HCT116 (cell line): ENCODE results near the gene CNN1. TPM values are rescaled to one million over a fixed set of nuclear protein-coding genes. Genes with fewer than 3 reads are reported as not detected.

Source experiments
- ATAC-seq: fragments of 200-7000 bp; cut with Tn5 transposase; 2 replicates; pipeline ENCODE4 v1.9.1; 2020; ENCODE audit warnings: mild to moderate bottlenecking, moderate library complexity
- BruUV-seq: library from RNA; stranded (reverse); fragments of 400-500 nt; replicated peaks from 2 replicates; lab custom pipeline; 2021; lab: Mats Ljungman, UMichigan
- CTCF ChIA-PET: fragments of 300-600 bp; sonication (Branson Sonifier 250); formaldehyde crosslinking; loops from one replicate; lab custom pipeline; 2021; ENCODE audit warnings: antibody characterized with exemption; lab: Charles Lee
- POLR2A ChIA-PET: fragments of 300-600, 350-600 bp; sonication (Branson Sonifier 250); formaldehyde crosslinking; loops from one replicate; lab custom pipeline; 2021; ENCODE audit warnings: antibody characterized with exemption; lab: Charles Lee
- RAD21 ChIA-PET, 2 experiments: fragments of 300-600 bp; sonication (Branson Sonifier 250); formaldehyde crosslinking; loops; one replicate each; lab custom pipeline; 2023; ENCODE audit warnings: low total read pairs in 2 of 2; ENCODE audit not compliant: uncharacterized antibody in 2 of 2, unreplicated experiment in 2 of 2, low non-redundant PET in 1 of 2; lab: Charles Lee
- DNase-seq: peaks from one replicate; pipeline ENCODE4 v3.0.0-alpha.2; 2010; ENCODE audit warnings: low read depth, low spot score
- H2AFZ ChIP-seq: fragments of 200-600 bp; shearing (Covaris generic), sonication (generic); 2 replicates; pipeline ENCODE4 v1.6.1; 2017; ENCODE audit warnings: low read depth, mixed run types, mixed read lengths, antibody characterized with exemption, low read length; ENCODE audit not compliant: poor library complexity, severe bottlenecking
- H3K27ac ChIP-seq: 2 replicates; pipeline ENCODE4 v1.5.1; 2012; ENCODE audit warnings: low read depth, low read length
- H3K27me3 ChIP-seq: fragments of 200-600 bp; sonication (generic); 2 replicates; pipeline ENCODE4 v1.6.1; 2016; ENCODE audit warnings: mixed run types, low read length, mixed read lengths; ENCODE audit not compliant: insufficient read depth
- H3K36me3 ChIP-seq, 2 experiments: fragments of 200-500 bp in 1 of 2; fragments of 200-600 bp in 1 of 2; sonication (Bioruptor generic) in 1 of 2; sonication (generic) in 1 of 2; 2 replicates each; pipeline versions ENCODE4 v1.5.1 to v1.6.1; 2014 to 2016; ENCODE audit warnings: low read length in 2 of 2, inconsistent platforms in 1 of 2, mixed read lengths in 1 of 2, mixed run types in 1 of 2; ENCODE audit not compliant: insufficient read depth in 2 of 2, control insufficient read depth in 1 of 2
- H3K4me1 ChIP-seq, 2 experiments: fragments of 200-600 bp in 1 of 2; sonication (generic) in 1 of 2; 2 replicates each; pipeline versions ENCODE4 v1.5.1 to v1.6.1; 2012 to 2017; ENCODE audit warnings: low read length in 2 of 2, inconsistent platforms in 1 of 2, mild to moderate bottlenecking in 1 of 2, mixed read lengths in 1 of 2, mixed run types in 1 of 2, moderate library complexity in 1 of 2; ENCODE audit not compliant: insufficient read depth in 2 of 2, control insufficient read depth in 1 of 2
- H3K4me2 ChIP-seq: fragments of 200-600 bp; sonication (generic); 2 replicates; pipeline ENCODE4 v1.6.1; 2017; ENCODE audit warnings: mixed run types, low read length, mixed read lengths
- H3K4me3 ChIP-seq, 2 experiments: fragments of 200-600 bp in 1 of 2; sonication (generic) in 1 of 2; replicated peaks in 1 of 2; 2 replicates each; pipeline ENCODE4 v1.5.1; 2011 to 2016; ENCODE audit warnings: low read length in 2 of 2, control low read depth in 1 of 2, low read depth in 1 of 2, mild to moderate bottlenecking in 1 of 2, mixed read lengths in 1 of 2, mixed run types in 1 of 2
- H3K79me2 ChIP-seq: fragments of 200-600 bp; sonication (generic); 2 replicates; pipeline ENCODE4 v1.6.1; 2017; ENCODE audit warnings: mild to moderate bottlenecking, mixed run types, low read length, moderate library complexity, mixed read lengths; ENCODE audit not compliant: insufficient read depth
- H3K9ac ChIP-seq: fragments of 200-600 bp; sonication (generic); 2 replicates; pipeline ENCODE4 v1.6.1; 2016; ENCODE audit warnings: low read length, mixed read lengths
- H3K9me2 ChIP-seq: fragments of 200-600 bp; sonication (generic), shearing (Covaris generic); 2 replicates; pipeline ENCODE4 v1.6.1; 2017; ENCODE audit warnings: mixed run types, mild to moderate bottlenecking, moderate library complexity; ENCODE audit not compliant: insufficient read depth
- H3K9me3 ChIP-seq, 2 experiments: fragments of 200-500 bp in 1 of 2; fragments of 200-600 bp in 1 of 2; sonication (Bioruptor generic) in 1 of 2; sonication (generic) in 1 of 2; 2 replicates each; pipeline ENCODE4 v1.6.1; 2014 to 2017; ENCODE audit warnings: low read length in 2 of 2, mixed read lengths in 2 of 2, inconsistent platforms in 1 of 2, low read depth in 1 of 2, mild to moderate bottlenecking in 1 of 2, mixed run types in 1 of 2, moderate library complexity in 1 of 2; ENCODE audit not compliant: control insufficient read depth in 1 of 2, insufficient read depth in 1 of 2
- H4K20me1 ChIP-seq: fragments of 200-600 bp; sonication (generic), shearing (Covaris generic); 2 replicates; pipeline ENCODE4 v1.6.1; 2017; ENCODE audit warnings: mixed run types, mild to moderate bottlenecking, moderate library complexity; ENCODE audit not compliant: insufficient read depth
- CBX3 ChIP-seq: IDR thresholded peaks from 2 replicates; pipeline ENCODE4 v1.6.1; 2012; ENCODE audit warnings: low read depth
- CEBPB ChIP-seq: IDR thresholded peaks from 2 replicates; pipeline ENCODE4 v1.6.1; 2012; ENCODE audit warnings: low read depth
- EGR1 ChIP-seq: IDR thresholded peaks from 2 replicates; pipeline ENCODE4 v1.6.1; 2012; ENCODE audit warnings: low read depth
- ELF1 ChIP-seq: IDR thresholded peaks from 2 replicates; pipeline ENCODE4 v1.6.1; 2012; ENCODE audit warnings: low read depth, borderline replicate concordance
- EZH2phosphoT487 ChIP-seq: fragments of 200-600 bp; IDR thresholded peaks from 2 replicates; pipeline ENCODE4 v1.6.1; 2018; ENCODE audit warnings: antibody characterized with exemption, borderline replicate concordance
- FOSL1 ChIP-seq: IDR thresholded peaks from 2 replicates; pipeline ENCODE4 v1.6.1; 2012; ENCODE audit warnings: low read depth
- POLR2A ChIP-seq: IDR thresholded peaks from 2 replicates; pipeline ENCODE4 v1.7.0; 2011; ENCODE audit warnings: borderline replicate concordance; ENCODE audit not compliant: insufficient read depth, insufficient read length; ENCODE audit errors: extremely low read depth
- POLR2AphosphoS5 ChIP-seq: IDR thresholded peaks from 2 replicates; pipeline ENCODE4 v1.6.1; 2011; ENCODE audit warnings: mild to moderate bottlenecking, low read depth, low read length, moderate library complexity
- SIN3A ChIP-seq: IDR thresholded peaks from 2 replicates; pipeline ENCODE4 v1.6.1; 2012; ENCODE audit warnings: low read depth
- SP1 ChIP-seq: IDR thresholded peaks from 2 replicates; pipeline ENCODE4 v1.6.1; 2012; ENCODE audit warnings: low read depth
- SRF ChIP-seq: IDR thresholded peaks from 2 replicates; pipeline ENCODE4 v1.6.1; 2012; ENCODE audit warnings: low read depth
- YY1 ChIP-seq: IDR thresholded peaks from 2 replicates; pipeline ENCODE4 v1.6.1; 2011; ENCODE audit warnings: low read length, low read depth, moderate library complexity, mild to moderate bottlenecking; ENCODE audit not compliant: insufficient replicate concordance; ENCODE audit errors: extremely low read depth
- ZFX ChIP-seq: fragments of 450-650 bp; IDR thresholded peaks from 2 replicates; pipeline ENCODE4 v1.6.1; 2017
- ZNF274 ChIP-seq: fragments of 200-500 bp; sonication (Bioruptor generic); IDR thresholded peaks from 2 replicates; pipeline ENCODE4 v1.6.1; 2014; ENCODE audit warnings: mild to moderate bottlenecking, low read depth, low read length, inconsistent platforms
- intact Hi-C: fragments of 100-400 bp; cut with micrococcal nuclease; formaldehyde crosslinking; loops from 2 replicates; pipeline ENCODE4 v1.10.0; 2022
- total RNA-seq: library from RNA; stranded (reverse); gene quantifications from one replicate; pipeline ENCODE4 v1.2.1, GENCODE V29; 2021; ENCODE audit not compliant: unreplicated experiment
- TF ChIP-seq, protein P1 (sequence below), 3 experiments: fragments of 200-600 bp in 1 of 3; sonication (generic) in 1 of 3; IDR thresholded peaks in 2 of 3; conservative IDR thresholded peaks in 1 of 3; 2 replicates each; pipeline ENCODE4 v1.5.1; 2012 to 2017; ENCODE audit warnings: low read depth in 2 of 3, low read length in 2 of 3, antibody characterized with exemption in 1 of 3, borderline replicate concordance in 1 of 3, control low read depth in 1 of 3, mild to moderate bottlenecking in 1 of 3, mixed read lengths in 1 of 3, mixed run types in 1 of 3, moderate library complexity in 1 of 3; ENCODE audit not compliant: insufficient read depth in 1 of 3
- TF ChIP-seq, protein P2 (sequence below): IDR thresholded peaks from 2 replicates; pipeline ENCODE4 v1.6.1; 2012; ENCODE audit warnings: low read depth
- TF ChIP-seq, protein P3 (sequence below): IDR thresholded peaks from 2 replicates; pipeline ENCODE4 v1.6.1; 2011; ENCODE audit warnings: mild to moderate bottlenecking, low read length, moderate library complexity; ENCODE audit not compliant: insufficient replicate concordance; ENCODE audit errors: extremely low read depth
- TF ChIP-seq, protein P4 (sequence below): IDR thresholded peaks from 2 replicates; pipeline ENCODE4 v1.6.1; 2012
- TF ChIP-seq, protein P5 (sequence below): IDR thresholded peaks from 2 replicates; pipeline ENCODE4 v1.6.1; 2012

The CNN1 gene
- total RNA-seq, 1 experiment from 2014 or later = 0.64 TPM

DNA sequence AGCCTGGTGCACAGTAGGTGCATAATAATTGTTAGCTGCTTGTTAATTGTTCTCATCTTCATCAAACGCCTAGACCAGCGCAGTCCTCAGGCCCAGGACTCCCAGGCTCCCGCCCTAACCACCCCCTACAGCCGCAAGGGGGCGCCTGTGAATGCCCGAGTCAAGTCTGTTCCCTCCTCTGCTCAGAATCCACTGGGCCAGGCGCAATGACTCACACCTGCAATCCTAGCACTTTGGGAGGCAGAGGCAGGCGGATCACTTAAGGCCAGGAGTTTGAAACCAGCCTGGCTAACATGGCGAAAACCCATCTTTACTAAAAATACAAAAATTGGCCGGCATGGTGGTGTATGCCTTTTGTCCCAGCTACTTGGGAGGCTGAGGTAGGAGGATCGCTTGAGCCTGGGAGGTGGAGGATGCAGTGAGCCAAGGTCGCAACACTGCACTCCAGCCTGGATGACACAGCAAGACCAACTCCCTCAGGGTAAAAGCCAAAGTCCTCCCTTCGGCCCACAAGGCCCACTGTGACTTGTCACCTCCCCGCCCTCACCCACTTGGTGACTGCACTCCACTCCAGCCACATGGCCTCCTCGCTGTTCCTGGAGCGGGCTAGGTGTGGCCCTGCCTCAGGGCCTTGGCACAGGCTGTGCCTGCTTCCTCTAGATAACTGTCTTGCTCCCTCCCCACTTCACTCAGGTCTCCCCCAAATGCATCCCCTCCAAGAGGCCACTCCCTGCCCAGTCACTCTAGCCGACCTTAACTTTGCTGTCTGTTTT lies 42.1 kb upstream of the CNN1 start:
- CTCF ChIA-PET = interaction anchor here (0.6 kb wide), 1 partner anchor 1450 kb away, joined by 3 read pairs; no protein-coding TSS in a partner anchor
- no TSS peak for BruUV-seq
- peak overlapping the region; percentile 42 for H3K27ac ChIP-seq
- no peak for TF ChIP-seq CBX3
- no peak for TF ChIP-seq SP1
- TF ChIP-seq, protein P1, sequence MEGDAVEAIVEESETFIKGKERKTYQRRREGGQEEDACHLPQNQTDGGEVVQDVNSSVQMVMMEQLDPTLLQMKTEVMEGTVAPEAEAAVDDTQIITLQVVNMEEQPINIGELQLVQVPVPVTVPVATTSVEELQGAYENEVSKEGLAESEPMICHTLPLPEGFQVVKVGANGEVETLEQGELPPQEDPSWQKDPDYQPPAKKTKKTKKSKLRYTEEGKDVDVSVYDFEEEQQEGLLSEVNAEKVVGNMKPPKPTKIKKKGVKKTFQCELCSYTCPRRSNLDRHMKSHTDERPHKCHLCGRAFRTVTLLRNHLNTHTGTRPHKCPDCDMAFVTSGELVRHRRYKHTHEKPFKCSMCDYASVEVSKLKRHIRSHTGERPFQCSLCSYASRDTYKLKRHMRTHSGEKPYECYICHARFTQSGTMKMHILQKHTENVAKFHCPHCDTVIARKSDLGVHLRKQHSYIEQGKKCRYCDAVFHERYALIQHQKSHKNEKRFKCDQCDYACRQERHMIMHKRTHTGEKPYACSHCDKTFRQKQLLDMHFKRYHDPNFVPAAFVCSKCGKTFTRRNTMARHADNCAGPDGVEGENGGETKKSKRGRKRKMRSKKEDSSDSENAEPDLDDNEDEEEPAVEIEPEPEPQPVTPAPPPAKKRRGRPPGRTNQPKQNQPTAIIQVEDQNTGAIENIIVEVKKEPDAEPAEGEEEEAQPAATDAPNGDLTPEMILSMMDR (IDR thresholded peaks at IDR 0.05 in 2 of 3, conservative IDR thresholded peaks at IDR 0.05 in 1 of 3; ENCODE audit: borderline replicate concordance in 1 of 3, insufficient read depth in 1 of 3, low read depth in 2 of 3, low read length in 2 of 3) = peak; percentile 86 to 97 (median 94)
- peak; percentile 30 for TF ChIP-seq YY1
- TF ChIP-seq POLR2AphosphoS5 = no peak
- TF ChIP-seq POLR2A = no peak
- TF ChIP-seq ZFX = no peak
- TF ChIP-seq, protein P2, sequence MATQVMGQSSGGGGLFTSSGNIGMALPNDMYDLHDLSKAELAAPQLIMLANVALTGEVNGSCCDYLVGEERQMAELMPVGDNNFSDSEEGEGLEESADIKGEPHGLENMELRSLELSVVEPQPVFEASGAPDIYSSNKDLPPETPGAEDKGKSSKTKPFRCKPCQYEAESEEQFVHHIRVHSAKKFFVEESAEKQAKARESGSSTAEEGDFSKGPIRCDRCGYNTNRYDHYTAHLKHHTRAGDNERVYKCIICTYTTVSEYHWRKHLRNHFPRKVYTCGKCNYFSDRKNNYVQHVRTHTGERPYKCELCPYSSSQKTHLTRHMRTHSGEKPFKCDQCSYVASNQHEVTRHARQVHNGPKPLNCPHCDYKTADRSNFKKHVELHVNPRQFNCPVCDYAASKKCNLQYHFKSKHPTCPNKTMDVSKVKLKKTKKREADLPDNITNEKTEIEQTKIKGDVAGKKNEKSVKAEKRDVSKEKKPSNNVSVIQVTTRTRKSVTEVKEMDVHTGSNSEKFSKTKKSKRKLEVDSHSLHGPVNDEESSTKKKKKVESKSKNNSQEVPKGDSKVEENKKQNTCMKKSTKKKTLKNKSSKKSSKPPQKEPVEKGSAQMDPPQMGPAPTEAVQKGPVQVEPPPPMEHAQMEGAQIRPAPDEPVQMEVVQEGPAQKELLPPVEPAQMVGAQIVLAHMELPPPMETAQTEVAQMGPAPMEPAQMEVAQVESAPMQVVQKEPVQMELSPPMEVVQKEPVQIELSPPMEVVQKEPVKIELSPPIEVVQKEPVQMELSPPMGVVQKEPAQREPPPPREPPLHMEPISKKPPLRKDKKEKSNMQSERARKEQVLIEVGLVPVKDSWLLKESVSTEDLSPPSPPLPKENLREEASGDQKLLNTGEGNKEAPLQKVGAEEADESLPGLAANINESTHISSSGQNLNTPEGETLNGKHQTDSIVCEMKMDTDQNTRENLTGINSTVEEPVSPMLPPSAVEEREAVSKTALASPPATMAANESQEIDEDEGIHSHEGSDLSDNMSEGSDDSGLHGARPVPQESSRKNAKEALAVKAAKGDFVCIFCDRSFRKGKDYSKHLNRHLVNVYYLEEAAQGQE = no peak
- TF ChIP-seq, protein P3, sequence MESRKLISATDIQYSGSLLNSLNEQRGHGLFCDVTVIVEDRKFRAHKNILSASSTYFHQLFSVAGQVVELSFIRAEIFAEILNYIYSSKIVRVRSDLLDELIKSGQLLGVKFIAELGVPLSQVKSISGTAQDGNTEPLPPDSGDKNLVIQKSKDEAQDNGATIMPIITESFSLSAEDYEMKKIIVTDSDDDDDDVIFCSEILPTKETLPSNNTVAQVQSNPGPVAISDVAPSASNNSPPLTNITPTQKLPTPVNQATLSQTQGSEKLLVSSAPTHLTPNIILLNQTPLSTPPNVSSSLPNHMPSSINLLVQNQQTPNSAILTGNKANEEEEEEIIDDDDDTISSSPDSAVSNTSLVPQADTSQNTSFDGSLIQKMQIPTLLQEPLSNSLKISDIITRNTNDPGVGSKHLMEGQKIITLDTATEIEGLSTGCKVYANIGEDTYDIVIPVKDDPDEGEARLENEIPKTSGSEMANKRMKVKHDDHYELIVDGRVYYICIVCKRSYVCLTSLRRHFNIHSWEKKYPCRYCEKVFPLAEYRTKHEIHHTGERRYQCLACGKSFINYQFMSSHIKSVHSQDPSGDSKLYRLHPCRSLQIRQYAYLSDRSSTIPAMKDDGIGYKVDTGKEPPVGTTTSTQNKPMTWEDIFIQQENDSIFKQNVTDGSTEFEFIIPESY = no peak
- TF ChIP-seq SIN3A = no peak
- no peak for TF ChIP-seq SRF
- TF ChIP-seq FOSL1 = no peak; the same call in 1 of the 2 replicates
- no peak for TF ChIP-seq ELF1
- TF ChIP-seq, protein P4, sequence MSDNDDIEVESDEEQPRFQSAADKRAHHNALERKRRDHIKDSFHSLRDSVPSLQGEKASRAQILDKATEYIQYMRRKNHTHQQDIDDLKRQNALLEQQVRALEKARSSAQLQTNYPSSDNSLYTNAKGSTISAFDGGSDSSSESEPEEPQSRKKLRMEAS = no peak; the same call in 1 of the 2 replicates
- no peak for TF ChIP-seq CEBPB
- TF ChIP-seq EZH2phosphoT487 = no peak
- TF ChIP-seq, protein P5, sequence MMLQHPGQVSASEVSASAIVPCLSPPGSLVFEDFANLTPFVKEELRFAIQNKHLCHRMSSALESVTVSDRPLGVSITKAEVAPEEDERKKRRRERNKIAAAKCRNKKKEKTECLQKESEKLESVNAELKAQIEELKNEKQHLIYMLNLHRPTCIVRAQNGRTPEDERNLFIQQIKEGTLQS = no peak
- TF ChIP-seq ZNF274 = no peak
- no peak for TF ChIP-seq EGR1

More for the DNA sequence above, 42.1 kb upstream of the CNN1 start:
- Histone ChIP-seq H2AFZ (no peak overlapping the region), H4K20me1 (no peaks in the 10 kb centered on the region), H3K4me1 (peaks cover 4 to 15% of the 10 kb centered on the region in 2 experiments), H3K79me2 (no peaks in the 10 kb centered on the region), H3K9me3 (no peaks in the 10 kb centered on the region), H3K4me3 (no peak overlapping the region), H3K9me2 (no peaks in the 10 kb centered on the region), H3K9ac (peak overlapping the region; percentile 38), H3K4me2 (peak overlapping the region; percentile 45), H3K36me3 (peaks cover 0 to 5% of the 10 kb centered on the region in 2 experiments; a peak in 1 of 4 replicates), H3K27me3 (no peaks in the 10 kb centered on the region)
- intact Hi-C loops = loop anchor here (1.0 kb wide), 1 partner anchor 91 kb away; no protein-coding TSS in a partner anchor
- peak; percentile 99 for ATAC-seq
- RAD21 ChIA-PET = no interaction called here
- POLR2A ChIA-PET = no interaction called here
- peak; percentile 81 for DNase-seq
